HG03432 (cell line): ENCODE measurements around the gene NRXN3.

ENCODE experiments used
- ATAC-seq: cut with Tn5 transposase; IDR thresholded peaks from one replicate; pipeline ENCODE4 v1.9.1; 2021; ENCODE audit warnings: mild to moderate bottlenecking, moderate library complexity; ENCODE audit not compliant: unreplicated experiment

Gene NRXN3

DNA sequence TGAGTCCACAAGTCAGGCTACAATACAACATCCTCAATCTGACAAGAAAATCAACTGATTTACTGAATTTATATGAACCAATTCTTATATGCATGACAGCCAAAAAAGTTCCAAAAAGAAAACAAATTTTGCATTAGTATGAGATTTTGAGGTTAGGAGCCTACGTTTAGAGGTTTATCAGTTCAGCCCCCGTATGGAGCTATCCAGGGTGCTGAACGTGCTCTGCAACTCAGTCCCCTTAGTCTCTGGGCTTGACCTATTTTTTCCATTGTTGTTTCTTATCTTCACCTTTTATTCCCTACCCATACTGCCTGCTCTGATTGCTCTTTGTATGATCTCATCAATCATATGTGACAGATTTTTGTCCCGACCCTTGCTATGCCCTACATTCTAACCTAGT lies 693.0 kb downstream of the NRXN3 start:
- ATAC-seq, result peak; percentile 62

DNA sequence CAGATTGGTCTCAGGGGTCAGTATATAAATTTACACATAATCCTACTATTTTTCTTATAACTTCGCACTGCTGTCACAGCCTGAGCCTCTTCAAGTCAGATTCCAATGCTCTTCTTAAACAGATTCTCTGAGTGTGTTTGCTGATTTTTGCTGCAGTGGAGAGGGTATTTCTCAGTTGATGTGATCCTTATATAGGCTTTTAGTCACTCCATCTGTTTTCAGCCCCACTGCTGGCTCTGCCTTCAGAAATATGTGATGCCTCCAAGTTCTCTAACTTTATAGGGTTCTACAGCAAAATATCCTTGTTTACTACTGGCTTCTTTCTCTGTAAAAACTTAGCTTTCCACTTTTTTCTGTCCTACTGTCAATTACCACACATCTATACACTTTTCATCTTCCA lies 702.7 kb downstream of the NRXN3 start:
- ATAC-seq, result no peak

DNA sequence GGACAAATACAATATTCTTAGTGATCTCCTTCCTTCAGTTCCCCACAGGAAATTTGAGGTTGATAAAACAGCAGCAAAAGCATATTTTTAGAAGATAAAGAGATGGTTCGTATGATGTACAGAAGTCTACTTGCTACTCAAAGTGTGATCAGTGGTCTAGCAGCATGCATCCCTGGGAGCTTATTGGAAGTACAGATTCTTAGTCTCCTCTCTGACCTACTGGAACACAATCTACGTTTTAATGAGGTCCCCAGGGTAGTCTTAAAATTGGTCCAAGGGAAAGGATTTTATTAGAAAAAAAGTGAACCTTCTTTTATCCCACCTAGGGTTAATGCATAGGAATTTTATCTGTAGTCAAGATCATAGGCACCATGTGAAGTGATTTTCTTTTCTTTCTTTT lies 703.4 kb downstream of the NRXN3 start:
- ATAC-seq, result no peak

DNA sequence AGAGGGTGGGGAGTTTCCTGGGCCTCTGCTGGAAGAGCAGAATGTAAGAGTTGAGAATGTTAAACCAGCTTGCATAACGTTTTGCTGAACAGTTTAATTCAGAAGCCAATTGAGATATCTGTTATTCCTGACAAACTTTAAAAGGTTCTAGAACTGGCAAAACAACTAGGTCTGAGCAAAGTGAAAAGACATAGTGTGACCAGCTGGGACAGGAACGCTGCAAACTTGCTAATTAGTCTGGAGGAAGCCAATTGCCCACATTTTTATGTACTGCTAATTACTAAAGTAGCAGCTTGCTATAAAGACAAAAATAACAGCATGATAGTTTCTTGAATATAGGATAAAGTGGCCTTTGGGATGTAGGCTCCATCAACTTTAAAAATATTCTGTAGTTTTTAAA lies 704.9 kb downstream of the NRXN3 start:
- no peak for ATAC-seq

DNA sequence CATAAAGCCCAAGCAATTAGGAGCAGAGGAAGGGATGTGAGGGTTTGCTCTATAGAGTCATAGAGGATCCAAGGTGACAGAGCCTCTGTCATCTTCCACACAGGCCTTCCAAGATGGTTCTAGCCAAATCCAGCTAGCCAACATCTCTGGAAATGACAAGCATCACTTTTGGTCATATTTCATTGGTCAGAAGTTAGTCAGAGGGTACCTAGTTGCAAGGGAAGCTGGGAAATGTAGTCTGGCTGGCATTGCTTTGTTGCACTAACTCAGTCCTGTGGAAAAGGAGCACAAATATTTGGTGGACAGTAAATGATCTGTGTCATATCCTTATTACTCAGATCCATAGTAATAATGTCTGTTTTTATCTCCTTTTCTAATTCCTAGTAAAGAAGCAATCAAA lies 715.7 kb downstream of the NRXN3 start:
- ATAC-seq, result no peak

DNA sequence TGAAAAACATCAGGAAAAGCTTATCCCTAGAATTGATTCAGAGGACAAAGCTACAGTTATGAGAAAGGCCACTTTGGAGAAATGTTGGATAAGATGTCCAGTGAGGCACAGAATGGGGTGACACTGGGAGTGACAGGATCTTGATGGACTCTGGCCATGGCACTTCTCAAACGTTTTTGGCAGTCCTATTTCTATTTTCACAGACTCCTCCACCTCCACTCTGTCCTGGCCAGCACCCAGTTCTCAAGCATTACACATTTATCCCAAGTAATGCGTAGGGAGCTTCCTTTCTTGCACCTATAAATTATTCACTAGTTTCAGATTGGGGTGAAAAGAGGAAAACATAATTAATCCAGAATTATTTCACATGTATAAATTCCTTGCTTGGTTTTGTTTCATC lies 727.3 kb downstream of the NRXN3 start:
- ATAC-seq, result no peak

DNA sequence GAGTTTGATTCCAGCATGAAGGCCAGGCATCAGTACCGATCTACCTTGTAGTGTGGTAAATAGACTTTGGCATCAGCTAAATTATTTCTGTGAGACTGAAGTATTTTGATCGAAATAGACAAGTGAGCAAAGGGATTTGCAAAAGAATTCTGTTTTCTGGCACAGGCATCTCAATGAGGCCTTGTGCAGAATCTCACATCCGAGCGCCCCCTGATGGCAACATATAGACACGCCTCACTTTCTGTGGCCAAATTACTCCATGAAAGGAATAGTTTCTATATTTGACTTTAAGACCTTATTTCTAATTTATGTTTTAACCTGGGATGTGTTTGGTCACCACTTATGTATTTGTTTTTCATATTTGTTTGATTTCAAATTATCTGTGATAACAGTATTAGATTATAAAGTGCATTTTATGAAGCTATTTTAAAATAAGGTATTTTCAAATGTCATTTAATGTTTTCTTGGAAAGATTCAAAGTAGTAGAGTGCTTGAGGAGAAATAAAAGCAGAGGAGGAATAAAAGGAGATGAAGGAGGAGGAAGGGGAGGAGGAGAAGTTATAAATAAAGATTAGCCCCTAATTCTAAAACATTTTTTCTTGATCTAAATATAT lies 731.9 kb downstream of the NRXN3 start:
- ATAC-seq, result no peak

DNA sequence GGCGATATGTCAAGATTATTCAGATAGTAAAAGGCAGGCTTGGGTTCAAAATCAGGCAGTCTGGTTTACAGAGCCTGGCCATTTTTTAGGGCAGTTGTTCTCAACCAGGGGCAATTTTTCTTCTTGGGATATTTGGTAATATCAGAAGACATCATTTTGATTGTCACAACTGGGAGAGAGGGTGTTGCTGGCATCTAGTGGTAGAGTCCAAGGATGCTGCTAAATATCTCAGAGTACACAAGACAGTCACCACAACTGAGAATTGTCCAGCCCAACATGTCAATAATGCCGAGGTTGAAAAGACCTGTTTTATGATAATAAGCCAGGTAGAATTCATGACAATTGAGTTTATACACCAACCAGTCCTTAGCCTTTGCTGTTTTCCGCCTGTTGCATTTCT lies 733.9 kb downstream of the NRXN3 start:
- no peak for ATAC-seq

DNA sequence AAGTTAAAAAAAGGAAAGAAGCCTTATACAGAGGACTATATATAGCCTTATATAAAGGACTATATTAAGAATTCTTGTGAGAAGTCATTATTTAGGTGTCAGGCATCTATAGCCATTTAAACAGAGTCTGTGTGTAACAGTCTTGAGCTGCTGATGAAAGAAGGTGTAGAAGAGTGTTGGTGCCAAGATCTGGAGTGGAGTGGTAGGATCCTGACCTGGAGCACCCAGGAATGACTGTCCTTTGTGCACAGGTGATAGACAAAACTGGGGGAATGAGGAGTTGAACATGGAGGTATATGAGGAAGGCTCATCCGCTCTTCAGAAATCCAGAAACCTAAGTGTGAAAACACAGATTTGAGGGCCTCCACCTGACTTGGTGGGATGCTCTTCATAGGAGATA lies 747.3 kb downstream of the NRXN3 start:
- ATAC-seq, result no peak

DNA sequence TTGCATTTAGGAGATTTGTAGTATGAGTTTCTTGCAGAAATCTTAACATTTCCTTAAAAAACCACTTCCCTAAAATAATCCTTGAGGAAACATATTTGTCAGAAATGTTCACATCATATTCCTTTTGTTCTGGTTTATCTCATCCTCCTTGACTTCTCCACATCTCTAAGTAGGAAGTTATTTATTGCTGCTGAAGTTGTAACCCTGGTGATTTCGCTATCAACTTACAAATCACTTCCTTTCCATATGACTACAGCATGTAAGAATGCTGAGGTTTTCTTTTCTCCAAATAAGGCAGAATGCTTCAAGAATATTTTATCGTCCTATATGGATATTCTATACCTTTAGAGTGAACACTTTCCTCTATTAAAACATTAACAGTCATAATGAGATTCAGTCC lies 751.7 kb downstream of the NRXN3 start:
- ATAC-seq, result no peak

DNA sequence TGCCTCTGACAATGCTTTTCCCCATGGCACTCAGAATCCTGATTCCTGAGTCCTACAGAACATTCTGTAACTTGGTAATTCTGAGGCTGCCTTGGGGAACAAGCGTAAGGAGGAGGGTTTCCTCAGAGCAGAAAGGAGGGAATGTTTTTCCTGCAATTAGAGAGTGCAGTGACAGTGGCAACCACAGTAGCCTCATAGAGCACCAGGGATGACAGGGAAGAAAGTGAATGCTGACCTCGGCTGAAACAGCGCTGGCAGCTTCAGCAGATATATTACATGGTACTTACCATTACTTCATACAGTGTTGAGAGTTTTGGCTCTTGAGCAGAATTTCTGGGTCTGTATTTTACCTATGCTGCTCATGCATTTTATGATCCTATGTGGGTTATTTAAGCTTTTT lies 757.1 kb downstream of the NRXN3 start:
- no peak for ATAC-seq

DNA sequence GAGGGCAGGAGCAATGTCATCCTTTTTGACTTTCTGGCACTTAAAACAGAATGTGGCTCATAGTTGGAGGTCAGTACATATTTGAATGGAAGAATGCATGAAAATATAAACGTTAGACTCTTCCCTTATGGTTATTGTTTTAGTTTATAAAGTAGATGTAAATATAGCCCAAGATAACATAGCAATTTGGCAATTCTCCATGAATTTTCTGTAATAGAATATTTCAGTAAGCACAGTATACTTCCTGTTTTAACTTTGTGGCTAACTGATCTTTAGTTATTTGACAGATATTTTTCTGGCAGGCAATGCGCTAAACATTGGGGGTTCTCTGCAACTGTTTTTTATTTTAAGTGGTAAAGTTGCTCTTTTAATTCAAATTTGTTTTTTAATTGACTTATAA lies 763.0 kb downstream of the NRXN3 start:
- no peak for ATAC-seq

DNA sequence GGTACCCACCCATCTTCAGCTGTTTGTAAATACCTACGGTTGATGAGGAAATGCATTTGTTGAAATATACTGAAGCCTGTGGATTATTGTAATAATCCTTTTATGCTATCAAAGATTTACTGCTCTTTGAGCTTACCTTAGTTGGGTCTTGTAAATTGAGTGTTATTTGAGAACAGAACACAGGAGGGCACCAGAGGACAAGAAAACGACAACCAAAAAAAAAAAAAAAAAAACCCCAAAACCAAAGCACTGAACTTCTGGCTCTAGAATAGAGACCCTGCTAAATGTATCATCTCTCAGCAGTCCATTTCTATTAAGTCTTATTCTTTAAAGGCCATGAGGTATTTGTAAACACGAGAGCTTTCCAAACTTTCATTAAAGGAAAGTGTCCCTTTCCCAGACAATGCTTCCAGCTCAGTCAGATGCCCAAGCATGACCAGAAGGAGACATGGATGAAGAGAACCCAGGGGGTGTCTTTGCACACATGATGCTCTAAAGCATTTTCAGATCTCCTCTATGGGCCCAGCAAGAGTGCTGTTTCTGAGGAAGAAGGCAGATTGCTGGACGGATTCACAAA lies 763.9 kb downstream of the NRXN3 start:
- ATAC-seq, result peak; percentile 52

DNA sequence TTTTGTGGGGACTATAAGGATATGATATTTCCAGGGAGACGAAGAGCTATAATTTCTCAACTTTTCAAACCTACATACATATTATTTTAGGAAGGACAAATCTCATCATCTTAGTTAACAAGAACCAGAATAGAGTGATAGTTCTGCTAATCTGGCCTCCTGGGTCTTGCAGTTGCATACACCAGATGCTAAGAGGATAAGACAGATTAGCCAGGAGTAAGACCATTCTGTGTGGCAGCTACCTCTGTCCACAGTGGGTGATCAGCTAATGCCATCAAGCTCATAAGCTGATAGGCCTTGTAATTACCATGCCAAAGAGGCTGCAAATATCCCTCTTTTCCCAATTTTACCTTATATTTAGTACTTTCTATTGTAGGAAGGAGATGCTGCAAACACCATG lies 776.8 kb downstream of the NRXN3 start:
- no peak for ATAC-seq

DNA sequence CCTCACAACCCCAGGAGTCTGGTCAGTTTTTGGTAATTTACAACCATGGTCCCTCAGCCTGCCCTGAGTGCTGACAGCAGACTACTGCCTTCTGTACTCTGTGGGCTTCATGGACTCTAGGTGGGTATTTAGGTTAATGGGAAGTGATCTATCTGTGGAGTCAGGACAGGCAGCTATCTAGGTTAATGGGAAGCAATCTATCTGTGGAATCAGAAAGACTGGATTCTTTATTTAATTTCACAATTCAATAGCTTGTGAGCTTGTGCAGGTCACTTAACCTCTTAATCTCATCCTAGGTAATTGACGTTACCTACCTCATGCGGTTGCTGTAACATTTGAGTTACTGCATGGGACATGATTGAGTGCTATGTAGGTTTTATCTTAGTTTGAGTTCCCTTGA lies 777.5 kb downstream of the NRXN3 start:
- ATAC-seq, result no peak

DNA sequence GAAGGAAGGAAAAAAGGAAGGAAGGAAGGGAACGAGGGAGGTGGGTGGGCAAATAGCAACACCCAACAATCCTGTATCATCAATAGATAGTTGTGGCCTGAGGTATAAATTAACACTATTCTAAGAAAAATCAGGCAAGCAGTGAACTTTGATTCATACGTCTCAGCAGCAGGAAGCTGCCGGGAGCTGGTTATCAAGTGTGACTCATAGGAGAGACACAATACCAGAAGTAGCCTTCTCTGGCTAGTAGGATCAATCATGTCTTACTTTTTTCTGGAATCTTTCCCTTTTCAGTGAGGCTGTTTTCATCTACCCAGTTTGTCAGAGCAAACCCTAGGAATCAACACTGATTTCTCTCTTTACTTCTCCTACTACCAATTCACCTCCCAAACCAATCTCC lies 780.5 kb downstream of the NRXN3 start:
- ATAC-seq, result no peak

DNA sequence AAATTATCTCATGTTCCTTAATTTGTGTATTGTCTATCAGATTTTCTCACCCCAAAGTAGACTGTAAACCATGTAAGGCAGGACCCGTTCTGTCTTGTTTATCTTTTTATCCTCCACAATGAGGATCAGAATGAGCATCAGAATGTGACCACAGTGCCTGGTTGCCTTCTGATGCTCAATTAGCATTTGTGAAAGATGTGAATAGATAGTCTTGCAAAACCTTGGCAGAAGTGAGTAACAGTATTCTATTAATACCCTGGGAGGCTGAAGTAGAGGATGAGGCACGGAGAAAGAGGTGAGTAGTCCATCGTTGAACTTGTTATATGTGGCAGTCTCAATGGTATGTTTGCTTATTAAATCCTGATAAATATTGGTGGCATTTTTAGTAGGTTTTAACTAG lies 781.4 kb downstream of the NRXN3 start:
- no peak for ATAC-seq

DNA sequence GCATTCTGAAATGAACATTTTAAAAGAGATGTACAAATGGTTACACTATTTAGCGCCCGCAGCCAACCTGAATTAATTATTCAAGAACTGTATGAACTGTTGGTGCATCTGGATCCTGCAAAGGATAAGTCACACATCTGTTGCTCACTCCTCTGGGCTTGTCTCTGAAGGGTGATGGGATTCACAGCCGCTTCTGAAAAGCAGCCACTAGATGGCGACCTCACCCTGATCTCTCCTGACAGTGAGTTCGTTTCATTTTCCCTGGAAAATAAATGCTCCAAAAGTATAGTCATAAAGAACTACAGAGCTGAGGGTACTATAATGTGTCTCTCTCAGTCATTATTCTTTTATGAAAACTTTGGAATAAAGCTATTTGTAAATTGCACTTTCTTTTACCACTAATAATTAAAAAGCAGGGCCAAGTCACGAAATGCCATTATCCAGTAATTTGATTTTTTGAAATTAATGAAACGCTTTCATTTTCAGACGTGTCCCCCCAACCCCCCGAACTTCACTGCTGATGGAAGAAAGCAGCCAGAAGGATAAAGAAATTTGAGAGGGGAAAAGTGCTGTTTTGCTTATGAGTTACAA lies 789.6 kb downstream of the NRXN3 start:
- peak; percentile 87 for ATAC-seq

DNA sequence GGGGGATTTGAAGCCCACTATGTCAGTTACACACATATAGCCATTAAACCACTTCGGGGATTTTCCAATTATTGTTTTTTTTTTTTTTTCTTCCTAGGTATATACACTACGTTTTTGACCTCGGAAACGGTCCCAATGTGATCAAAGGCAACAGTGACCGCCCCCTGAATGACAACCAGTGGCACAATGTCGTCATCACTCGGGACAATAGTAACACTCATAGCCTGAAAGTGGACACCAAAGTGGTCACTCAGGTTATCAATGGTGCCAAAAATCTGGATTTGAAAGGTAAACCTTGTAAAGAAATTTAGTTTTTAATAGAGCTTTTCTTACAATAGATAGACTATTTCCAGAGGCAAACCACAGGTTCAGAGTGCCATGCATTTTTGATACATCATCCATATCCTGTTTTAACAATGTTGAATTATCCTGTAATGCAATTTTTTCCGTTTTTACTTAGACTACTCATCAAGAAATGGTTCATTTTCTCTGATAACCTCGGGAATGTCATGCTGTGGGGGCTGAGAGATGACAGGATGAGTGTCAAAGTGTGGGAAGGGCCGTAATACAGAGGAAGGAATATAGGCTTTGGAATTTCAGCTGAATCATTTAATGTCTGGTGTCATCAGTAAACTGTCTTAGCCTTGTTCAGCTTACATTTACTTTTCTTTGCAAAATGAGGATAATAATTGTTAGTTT lies 797.1 kb downstream of the NRXN3 start:
- ATAC-seq, result no peak

DNA sequence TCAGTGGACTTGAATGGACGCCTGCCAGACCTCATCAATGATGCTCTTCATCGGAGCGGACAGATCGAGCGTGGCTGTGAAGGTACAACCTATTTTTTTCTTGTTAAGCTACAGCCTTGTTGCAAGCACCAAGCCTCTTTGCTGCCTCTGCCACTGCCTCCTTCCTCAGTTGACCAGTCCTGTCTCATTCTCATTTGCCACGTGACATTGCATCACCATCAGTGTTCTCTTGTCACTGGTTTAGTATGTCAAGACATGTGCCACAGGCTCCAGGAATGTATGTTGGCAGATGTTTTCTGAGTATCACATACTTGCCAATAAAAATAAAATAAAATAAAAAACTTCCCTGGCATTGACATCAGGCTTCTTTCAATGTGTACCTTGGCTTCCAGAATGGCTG lies 798.1 kb downstream of the NRXN3 start:
- no peak for ATAC-seq

DNA sequence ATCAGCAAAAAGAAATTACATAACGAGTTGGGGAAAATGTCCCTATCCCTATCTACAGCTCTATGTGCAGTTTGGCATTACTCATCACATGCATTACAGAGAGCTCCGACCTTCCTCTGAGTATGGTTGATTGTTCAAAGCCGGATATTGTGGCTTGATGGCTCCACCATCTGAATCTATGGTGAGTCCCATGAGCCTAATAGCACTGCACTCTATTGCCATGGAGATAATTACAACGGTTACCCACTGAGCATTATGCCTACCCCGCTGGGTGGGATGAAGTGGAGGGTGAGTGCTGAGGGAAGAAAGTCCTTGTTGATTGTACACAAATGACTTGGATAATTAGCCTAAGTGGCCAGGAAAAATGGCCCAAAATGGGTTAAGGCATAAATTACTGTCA lies 800.5 kb downstream of the NRXN3 start:
- ATAC-seq, result no peak

DNA sequence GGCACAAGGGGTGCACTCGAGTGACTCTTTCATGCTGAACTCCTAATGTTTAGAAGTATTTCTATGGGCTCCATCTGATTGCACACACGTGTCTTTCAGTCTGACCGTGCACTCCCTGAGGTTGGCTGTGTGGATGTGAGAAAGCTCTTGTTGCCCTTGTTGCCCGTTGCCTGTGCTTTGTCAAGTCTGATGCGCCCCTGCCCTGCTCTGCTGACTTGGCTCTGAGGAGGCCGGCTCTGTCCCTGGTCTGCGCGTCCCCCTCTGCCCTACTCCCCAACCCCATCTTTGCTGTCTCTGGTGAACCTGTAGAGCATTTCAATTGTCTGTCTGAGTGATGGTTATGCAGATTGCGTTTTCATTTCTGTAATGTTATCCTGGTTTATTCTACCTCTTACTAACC lies 802.3 kb downstream of the NRXN3 start:
- no peak for ATAC-seq
